Transverse colon (tissue), 3 donors: ENCODE measurements around the gene OR6K3.

Experiments used
- CTCF ChIP-seq, 5 experiments: fragments of 200-600 bp in 3 of 5; fragments of 450-650 bp in 2 of 5; sonication (generic) in 3 of 5; IDR thresholded peaks; 1 replicate in 2 of 5; 2 replicates in 3 of 5; pipeline ENCODE4 v1.5.1; 2016 to 2017; ENCODE audit warnings: antibody characterized with exemption in 5 of 5, inconsistent platforms in 3 of 5, mild to moderate bottlenecking in 2 of 5, moderate library complexity in 1 of 5
- EP300 ChIP-seq: sonication (generic); formaldehyde crosslinking; IDR thresholded peaks from one replicate; pipeline ENCODE4 v1.6.1; 2017; ENCODE audit warnings: antibody characterized with exemption, low read depth
- POLR2A ChIP-seq: fragments of 450-650 bp; IDR thresholded peaks from one replicate; pipeline ENCODE4 v1.6.1; 2016; ENCODE audit warnings: antibody characterized with exemption, mild to moderate bottlenecking, moderate library complexity

GRCh38 chr1:158716335-158716734, 4.2 kb downstream of the OR6K3 start:
- no peak for TF ChIP-seq CTCF (IDR thresholded peaks at IDR 0.05)
- TF ChIP-seq EP300 = no peak
- no peak for TF ChIP-seq POLR2A
